Kidney capillary endothelial cell (primary cell): ENCODE measurements around the gene JUNB.

Experiments used
- DNase-seq: peaks from one replicate; pipeline ENCODE4 v3.0.0-alpha.2; 2018; ENCODE audit warnings: low spot score

JUNB gene

GRCh38 chr19:12774588-12775555 is 16.4 kb upstream of the JUNB start, which contains the start of gene HOOK2:
TSS of gene HOOK2 (minus strand) at chr19:12775552. CDS start at chr19:12775449, 103 bp downstream.
- DNase-seq = no peak

DNA sequence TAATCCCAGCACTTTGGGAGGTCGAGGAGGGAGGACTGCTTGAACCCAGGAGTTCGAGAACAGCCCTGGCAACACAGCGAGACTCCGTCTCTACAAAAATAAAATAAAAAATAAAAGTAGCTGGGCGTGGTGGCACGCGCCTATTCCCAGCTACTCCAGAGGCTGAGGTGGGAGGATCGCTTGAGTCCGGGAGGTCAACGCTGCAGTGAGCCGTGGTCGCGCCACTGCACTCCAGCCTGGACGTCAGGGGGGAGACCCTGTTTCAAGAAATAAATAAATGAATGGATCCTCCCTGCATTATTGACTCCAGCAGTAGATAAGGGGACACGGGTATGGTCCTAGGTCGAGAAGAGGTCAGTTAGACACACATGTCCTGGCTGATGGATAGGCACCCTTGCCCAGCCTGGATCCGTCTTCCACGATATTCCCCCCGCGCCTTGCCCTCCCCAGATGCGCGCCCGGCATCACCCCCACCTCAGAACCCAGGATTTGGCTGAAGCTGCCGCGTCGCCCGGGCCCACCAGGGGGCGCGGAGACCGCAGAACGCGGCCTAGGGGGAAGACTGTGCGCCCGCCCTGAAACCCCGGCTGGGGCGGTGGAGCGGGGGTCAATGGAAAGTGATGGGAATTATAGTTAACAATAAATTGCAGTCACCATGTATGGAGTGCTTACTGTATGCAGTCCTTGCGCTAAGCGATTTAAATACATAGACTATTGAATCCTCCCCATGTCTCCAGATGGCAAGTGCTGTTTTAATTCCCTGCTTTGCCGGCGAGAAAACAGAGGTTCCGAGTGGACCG is 13.9 kb upstream of the JUNB start:
- DNase-seq = peak; percentile 76

DNA sequence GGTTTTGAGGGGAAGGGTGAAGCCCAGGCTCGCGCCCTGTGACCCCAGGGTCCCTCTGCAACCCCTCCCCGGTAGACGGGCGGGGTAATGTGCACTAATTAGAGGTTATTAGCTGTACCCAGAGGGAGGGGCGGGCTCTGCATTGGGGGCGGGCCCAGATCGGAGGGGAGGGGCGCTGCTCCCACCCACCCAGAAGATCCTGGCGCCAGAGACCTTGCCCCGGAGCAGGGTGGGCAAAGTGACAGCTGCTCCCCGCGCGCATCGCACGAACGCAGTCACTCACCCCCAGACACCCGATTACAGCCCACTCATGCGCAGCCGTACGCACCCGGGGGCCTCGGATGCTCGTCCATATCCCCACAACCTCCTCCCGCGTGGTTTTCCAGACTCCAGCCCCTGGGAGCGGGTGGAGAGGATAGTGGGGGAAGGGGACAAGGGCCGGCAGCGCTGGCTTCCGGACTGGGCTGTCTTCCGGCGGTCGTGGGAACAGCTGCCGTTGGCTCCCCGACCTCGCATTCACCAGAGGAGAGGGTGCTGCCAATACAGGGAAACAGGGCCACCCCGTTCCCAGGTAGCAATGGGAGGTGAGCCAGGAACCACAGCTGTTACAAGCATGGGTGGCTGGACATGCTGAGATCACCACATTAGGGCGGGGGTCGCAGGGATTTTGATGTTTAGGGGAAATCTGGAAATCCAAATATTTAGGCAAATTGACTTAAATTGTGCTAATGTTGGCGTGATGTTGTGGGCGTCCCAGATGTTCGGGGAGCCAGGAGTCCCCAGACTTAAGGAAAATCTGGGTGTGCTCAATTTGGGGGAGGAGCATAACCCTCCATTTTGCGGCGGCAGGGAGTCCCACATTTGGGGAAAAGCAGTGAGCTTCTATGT is 13.0 kb upstream of the JUNB start:
- DNase-seq = peak; percentile 73

- no peak for DNase-seq
Observed at GRCh38 chr19:12778905-12779161, 12.5 kb upstream of the JUNB start.

DNA sequence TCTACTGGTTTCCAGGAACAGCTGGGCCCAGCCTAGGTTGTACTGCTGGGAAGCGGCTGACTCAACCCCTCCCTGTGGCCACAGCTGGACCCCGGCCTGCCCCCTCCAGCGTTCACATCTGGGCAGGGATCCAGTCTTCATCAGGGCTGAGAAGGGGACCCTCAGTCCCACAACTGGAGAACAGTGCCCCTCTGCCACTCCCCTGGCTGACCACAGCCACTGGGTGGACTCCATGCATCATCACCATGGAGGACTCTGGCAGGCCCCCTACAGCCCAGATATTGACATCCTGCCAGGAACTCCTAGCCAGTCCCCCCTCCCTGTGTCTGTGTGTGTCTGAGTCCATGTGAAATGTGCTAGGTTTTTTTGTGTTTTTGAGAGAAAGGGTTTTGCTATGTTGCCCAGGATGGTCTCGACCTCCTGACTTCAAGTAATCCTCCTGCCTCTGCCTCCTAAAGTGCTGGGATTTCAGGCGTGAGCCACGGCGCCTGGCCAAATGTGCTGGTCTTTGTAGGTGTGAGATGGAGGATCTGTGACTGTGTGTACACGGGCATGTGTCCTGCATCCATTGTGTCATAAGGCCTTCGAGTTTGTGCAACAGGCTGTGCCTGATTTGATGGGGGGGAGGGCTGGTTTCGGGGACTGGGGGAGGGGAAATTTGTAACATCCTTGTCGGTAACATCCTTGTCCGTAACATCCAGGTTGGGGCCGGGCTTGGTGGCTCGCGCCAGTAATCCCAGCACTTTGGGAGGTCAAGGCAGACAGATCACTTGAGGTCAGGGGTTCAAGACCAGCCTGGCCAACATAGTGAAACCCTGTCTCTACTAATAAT is 11.9 kb upstream of the JUNB start:
- DNase-seq = peak; percentile 61

DNA sequence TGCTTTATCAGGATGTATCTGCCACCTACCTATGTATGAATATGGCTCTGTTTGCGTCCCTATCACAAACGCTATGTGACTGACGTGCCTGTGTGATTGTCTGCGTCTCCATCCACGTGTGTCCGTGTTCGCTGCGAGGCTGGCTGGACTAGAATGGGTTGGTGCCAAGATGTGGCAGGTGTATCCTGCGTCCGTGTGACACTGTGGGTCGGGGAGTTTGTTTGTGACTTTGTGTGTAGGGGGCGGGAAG is 9.2 kb upstream of the JUNB start:
- no peak for DNase-seq

- peak; percentile 85 for DNase-seq
Observed at GRCh38 chr19:12782424-12783290, 8.6 kb upstream of the JUNB start.

DNA sequence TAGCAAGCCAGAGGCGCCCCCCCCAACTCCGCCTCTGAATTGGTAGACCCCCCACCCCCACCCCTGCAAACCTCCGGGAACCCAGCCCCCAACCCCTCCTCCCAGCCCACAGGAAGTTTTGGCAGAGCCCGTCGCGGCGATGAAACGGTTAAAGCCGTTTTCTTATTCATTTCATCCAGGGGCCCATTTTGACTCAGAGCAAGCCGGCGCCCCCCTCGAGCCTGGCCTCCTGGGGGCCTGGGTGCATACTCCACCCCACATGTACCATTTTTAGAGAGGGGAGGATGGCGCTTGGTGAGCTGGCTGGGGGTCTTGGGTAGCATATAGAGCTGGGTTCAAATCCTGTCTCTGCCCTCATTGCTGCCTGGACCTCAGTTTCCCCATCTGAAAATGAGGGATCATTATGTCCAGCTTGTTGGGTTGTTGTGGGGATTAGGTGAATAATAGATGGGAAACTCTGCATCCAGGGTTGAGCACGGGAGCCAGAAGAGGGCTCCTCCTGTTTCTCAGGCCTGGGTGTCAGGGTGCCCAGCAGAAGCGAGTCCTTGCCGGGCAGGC is 7.9 kb upstream of the JUNB start:
- no peak for DNase-seq

DNA sequence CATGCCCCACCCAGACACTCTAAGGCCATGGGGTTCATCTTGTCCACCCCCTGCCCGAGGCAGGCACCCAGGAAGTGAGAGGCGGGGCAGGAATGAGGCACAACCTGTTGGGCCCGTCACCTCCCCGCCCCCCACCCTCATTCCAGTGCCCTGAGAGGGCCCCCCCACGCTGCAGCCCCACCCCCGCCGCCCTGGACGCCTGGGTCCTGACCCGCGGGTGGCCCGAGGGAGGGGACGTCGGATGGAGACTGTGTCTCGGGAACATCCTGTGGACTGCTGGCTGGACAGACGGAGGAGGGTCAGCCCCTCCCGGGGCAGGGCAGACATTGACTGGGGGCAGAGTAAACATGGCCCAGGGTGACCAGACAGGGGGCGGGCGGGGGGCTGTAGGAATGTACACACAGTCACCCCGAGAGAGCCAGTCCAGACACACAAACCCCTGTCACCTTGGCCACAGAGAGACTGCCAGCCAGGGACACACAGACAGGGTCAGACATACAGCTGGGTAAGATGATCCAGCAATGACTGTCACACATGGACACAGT is 7.4 kb upstream of the JUNB start:
- peak; percentile 67 for DNase-seq

- no peak for DNase-seq
Observed at GRCh38 chr19:12784394-12784870, 6.9 kb upstream of the JUNB start.

DNA sequence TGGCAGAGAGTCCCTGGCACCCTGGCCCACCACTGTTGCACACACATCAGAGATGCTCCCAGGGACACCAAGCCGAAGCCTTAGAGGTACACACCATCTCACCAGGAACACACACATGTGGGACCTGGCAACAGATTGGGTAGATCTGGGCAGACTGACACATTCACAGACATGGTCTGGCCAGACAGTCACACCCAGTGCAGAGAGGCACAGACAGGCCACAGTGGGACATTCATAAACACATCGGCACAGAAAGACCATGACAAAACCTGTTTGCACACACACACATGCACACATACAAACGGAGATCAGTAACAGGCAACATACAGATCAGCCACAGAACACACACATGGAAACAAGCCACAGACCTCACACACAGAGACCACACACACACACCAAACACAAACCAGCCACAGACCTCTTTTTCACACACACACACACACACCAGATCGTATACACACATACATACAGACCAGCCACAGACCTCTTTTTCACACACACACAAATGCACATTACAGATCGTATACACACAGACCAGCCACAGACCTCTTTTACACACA is 6.3 kb upstream of the JUNB start:
- no peak for DNase-seq

- no peak for DNase-seq
Observed at GRCh38 chr19:12785431-12786031, 5.8 kb upstream of the JUNB start.

DNA sequence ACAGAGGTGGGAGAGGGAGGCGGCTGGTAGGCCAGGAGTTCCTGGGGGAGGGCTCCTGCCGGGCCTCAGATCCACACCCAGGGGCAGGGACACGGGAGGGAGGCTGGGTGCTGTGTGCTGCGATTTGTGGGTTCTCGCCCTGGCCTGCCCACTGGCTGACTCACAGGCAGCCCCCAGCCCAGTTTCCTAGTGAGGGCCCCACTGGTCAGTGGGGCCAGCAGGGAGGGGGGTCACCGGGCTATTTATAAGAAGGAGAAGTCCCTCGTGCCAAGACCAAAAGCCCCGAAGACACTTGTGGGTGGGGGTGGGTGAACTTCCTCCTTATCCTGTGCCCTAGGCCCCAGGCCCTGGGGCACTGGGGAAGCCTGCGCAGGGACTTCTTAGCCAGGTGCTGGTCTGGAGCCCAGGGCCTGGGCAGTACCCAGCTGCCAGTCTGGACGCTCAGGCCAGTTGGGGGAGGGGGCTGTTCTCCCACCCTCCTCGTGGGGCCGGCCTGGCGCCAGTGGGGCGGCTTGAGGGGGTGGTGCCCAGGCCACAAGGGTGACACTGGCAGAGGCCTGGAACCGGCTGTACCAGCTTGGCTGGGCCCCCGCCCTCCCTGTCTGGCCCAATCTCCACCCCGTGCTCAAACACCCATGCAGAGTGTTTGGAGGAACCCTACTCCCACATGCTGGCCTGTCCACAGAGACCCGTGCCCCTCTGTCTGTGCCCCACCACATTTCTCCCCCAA is 5.0 kb upstream of the JUNB start:
- no peak for DNase-seq

DNA sequence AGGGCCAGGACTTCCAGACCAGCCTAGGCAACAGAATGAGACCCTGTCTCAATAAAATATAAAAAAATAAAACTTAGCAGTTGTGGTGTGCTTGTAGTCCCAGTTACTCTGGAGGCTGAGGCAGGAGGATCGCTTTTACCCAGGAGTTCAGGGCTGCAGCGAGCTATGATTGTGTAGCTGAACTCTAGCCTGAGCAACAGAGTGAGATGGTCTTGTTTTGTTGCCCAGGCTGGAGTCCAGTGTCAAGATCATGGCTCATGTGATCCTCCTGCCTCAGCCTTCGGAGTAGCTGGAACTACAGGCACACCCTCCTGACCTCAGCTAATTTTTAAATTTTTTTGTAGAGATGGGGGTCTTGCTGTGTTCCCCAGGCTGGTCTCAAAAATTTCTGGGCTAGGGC is 4.3 kb upstream of the JUNB start:
- no peak for DNase-seq

DNA sequence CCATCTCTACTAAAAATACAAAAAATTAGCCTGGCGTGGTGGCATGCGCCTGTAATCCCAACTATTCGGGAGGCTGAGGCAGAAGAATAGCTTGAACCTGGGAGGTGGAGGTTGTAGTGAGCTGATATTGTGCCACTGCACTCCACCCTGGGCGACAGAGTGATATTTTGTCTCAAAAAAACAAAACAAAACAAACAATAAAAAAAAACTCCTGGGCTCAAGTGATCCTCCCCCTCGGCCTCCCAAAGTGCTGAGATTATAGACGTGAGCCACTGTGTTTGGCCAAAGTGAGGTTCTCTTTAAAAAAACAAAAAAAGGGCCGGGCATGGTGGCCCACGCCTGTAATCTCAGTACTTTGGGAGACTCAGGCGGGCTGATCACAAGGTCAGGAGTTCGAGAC is 3.8 kb upstream of the JUNB start:
- no peak for DNase-seq

- DNase-seq = no peak
Observed at GRCh38 chr19:12788042-12788681, 3.1 kb upstream of the JUNB start.

DNA sequence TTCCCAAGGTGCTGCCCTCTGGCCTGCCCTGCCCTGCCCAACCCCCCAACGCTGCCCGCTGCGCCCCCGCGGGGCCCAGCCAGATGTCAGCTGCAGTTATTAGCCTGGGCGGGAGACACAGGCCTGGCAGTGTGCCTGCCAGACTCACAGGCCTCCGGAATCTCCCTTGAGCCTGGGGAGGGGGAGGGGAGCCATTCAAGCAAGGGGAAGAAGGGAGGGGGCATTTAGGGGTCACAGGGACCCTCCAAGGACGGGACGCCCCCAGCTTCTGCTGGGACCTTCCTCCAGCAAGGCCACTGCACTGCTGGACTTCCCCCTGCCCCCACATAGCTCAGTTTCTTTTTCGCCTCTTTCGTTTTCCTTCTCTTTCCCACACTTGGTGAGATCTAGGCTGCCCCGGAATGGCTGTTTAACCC is 2.6 kb upstream of the JUNB start:
- peak; percentile 56 for DNase-seq
